SK-N-MC (cell line): ENCODE results near the gene CPEB2.

Experiments used
- EZH2 ChIP-seq: fragments of 200-600 bp; sonication (generic); IDR thresholded peaks from one replicate; pipeline ENCODE4 v1.6.1; 2017; ENCODE audit warnings: antibody characterized with exemption
- POLR2AphosphoS5 ChIP-seq: IDR thresholded peaks from 2 replicates; pipeline ENCODE4 v1.6.1; 2012; ENCODE audit warnings: mild to moderate bottlenecking, low read depth, low read length, borderline replicate concordance

DNA sequence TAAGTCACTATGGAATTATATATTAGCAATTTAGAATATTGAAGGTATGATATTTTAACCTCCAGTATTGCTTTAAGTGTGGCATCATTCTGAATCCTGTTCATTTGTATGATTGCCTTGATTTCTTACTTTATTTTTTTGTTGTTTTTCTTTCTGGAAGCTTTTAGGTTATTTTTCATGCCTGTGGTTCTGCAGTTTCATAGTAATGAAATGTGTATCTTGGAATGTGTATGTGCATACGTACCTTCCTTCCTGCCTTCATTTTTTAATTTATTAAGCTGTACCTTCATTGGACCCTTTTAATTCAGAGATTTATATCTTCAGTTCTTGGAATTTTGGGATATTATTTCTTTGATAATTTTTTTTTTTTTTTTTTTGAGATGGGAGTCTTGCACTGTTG lies 22.1 kb downstream of the CPEB2 start:
- TF ChIP-seq POLR2AphosphoS5: no peak
- no peak for TF ChIP-seq EZH2
